Neuronal stem cell (in vitro differentiated cells): ENCODE measurements around the gene HSFX3.
"Not testable (repeated sequence)": the region's sequence is repeated elsewhere in the genome, so short reads cannot be mapped to it uniquely, and the experiment has no call there.

Source experiments
- DNase-seq: peaks from one replicate; pipeline ENCODE4 v3.0.0-alpha.2; 2013; ENCODE audit warnings: low spot score
- H2AFZ ChIP-seq: one replicate; pipeline ENCODE4 v1.6.1; 2013; ENCODE audit warnings: mild to moderate bottlenecking, low read length, inconsistent platforms
- H2AK5ac ChIP-seq: 2 replicates; pipeline ENCODE4 v1.6.1; 2013; ENCODE audit warnings: low read depth, mild to moderate bottlenecking, inconsistent platforms, low read length, moderate library complexity, mixed read lengths
- H2BK120ac ChIP-seq: 2 replicates; pipeline ENCODE4 v1.6.1; 2013; ENCODE audit warnings: low read depth, mild to moderate bottlenecking, inconsistent platforms, low read length, moderate library complexity, mixed read lengths
- H2BK12ac ChIP-seq: one replicate; pipeline ENCODE4 v1.6.1; 2013; ENCODE audit warnings: low read length, inconsistent platforms
- H2BK15ac ChIP-seq: 2 replicates; pipeline ENCODE4 v1.6.1; 2013; ENCODE audit warnings: mild to moderate bottlenecking, low read length, inconsistent platforms, mixed read lengths
- H2BK5ac ChIP-seq: one replicate; pipeline ENCODE4 v1.6.1; 2013; ENCODE audit warnings: inconsistent platforms, mild to moderate bottlenecking, low read length, moderate library complexity
- H3K14ac ChIP-seq: one replicate; pipeline ENCODE4 v1.6.1; 2013; ENCODE audit warnings: low read length, inconsistent platforms
- H3K18ac ChIP-seq: 2 replicates; pipeline ENCODE4 v1.6.1; 2013; ENCODE audit warnings: low read length, inconsistent platforms
- H3K23ac ChIP-seq: 2 replicates; pipeline ENCODE4 v1.6.1; 2013; ENCODE audit warnings: low read depth, mild to moderate bottlenecking, mixed read lengths, low read length, inconsistent platforms; ENCODE audit not compliant: poor library complexity
- H3K27ac ChIP-seq: replicated peaks from 3 replicates; pipeline ENCODE4 v1.5.1; 2013; ENCODE audit warnings: low read length, inconsistent platforms
- H3K27me3 ChIP-seq, 3 experiments: 2 replicates each; pipeline ENCODE4 v1.6.1; 2013; ENCODE audit warnings: low read length in 3 of 3, mild to moderate bottlenecking in 2 of 3, inconsistent platforms in 1 of 3, low read depth in 1 of 3, mixed read lengths in 1 of 3, moderate library complexity in 1 of 3; ENCODE audit not compliant: control insufficient read depth in 3 of 3, insufficient read depth in 3 of 3
- H3K36me3 ChIP-seq, 2 donors: replicated peaks in 1 of 2; 2 replicates each; pipeline ENCODE4 v1.6.1; 2013; ENCODE audit warnings: low read length in 2 of 2; ENCODE audit not compliant: control insufficient read depth in 2 of 2, insufficient read depth in 2 of 2
- H3K4ac ChIP-seq: 2 replicates; pipeline ENCODE4 v1.6.1; 2013; ENCODE audit warnings: inconsistent platforms, mild to moderate bottlenecking, low read length, moderate library complexity
- H3K4me1 ChIP-seq, 2 donors: 1 replicate in 1 of 2; 2 replicates in 1 of 2; pipeline ENCODE4 v1.6.1; 2013; ENCODE audit warnings: low read length in 2 of 2, low read depth in 1 of 2; ENCODE audit not compliant: control insufficient read depth in 2 of 2, insufficient read depth in 1 of 2
- H3K4me2 ChIP-seq: one replicate; pipeline ENCODE4 v1.6.1; 2013; ENCODE audit warnings: mild to moderate bottlenecking, low read length, inconsistent platforms; ENCODE audit not compliant: insufficient read depth, poor library complexity, severe bottlenecking
- H3K4me3 ChIP-seq, 2 donors: 2 replicates each; pipeline ENCODE4 v1.5.1; 2013; ENCODE audit warnings: low read length in 2 of 2, mild to moderate bottlenecking in 2 of 2, inconsistent platforms in 1 of 2, moderate library complexity in 1 of 2
- H3K79me1 ChIP-seq: one replicate; pipeline ENCODE4 v1.6.1; 2013; ENCODE audit warnings: low read depth, mild to moderate bottlenecking, inconsistent platforms, low read length, moderate library complexity
- H3K9ac ChIP-seq: one replicate; pipeline ENCODE4 v1.6.1; 2013; ENCODE audit warnings: mild to moderate bottlenecking, low read depth, low read length, inconsistent platforms; ENCODE audit not compliant: poor library complexity
- H3K9me3 ChIP-seq, 2 donors: replicated peaks in 1 of 2; 2 replicates each; pipeline versions ENCODE3 to v1.6.1; 2013; ENCODE audit warnings: low read length in 2 of 2, mild to moderate bottlenecking in 2 of 2, inconsistent platforms in 1 of 2, low read depth in 1 of 2, mixed read lengths in 1 of 2, moderate library complexity in 1 of 2; ENCODE audit not compliant: control insufficient read depth in 2 of 2, insufficient read depth in 1 of 2
- H4K8ac ChIP-seq: one replicate; pipeline ENCODE4 v1.6.1; 2013; ENCODE audit warnings: low read depth, mild to moderate bottlenecking, inconsistent platforms, low read length, moderate library complexity
- H4K91ac ChIP-seq: one replicate; pipeline ENCODE4 v1.6.1; 2013; ENCODE audit warnings: low read length, low read depth, mild to moderate bottlenecking, inconsistent platforms; ENCODE audit not compliant: poor library complexity
- WGBS, 2 donors: extraction: QIAGEN DNeasy Blood & Tissue Kit; methylation state at CpG; one replicate each; pipeline ENCODE4 v1.1.7; 2013; ENCODE audit warnings: missing lambda C conversion rate in 2 of 2, mixed read lengths in 1 of 2; ENCODE audit not compliant: insufficient read length in 2 of 2, insufficient replicate concordance in 1 of 2; ENCODE audit errors: extremely low coverage in 2 of 2; 5-methylcytosine and 5-hydroxymethylcytosine counted together

The HSFX3 gene

DNA sequence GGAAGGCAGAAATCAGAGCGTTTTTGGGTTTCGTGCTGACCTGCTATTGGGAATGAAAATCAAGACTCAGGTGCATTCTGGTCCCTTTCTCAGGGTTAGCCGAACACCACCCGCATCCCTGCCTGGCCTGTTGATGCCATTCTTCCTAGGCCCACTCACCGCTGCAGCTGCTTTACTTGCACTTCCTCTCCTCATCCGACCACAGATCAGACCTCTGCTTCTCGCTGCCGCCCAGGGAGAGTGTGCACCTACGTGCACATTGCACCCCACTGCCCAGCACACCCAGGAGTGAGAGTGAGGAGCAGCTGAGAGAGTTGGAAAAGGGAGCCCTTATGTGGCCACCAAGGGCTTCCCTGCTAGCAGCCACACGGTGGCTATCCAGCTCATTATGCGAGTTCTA, 12.2 kb downstream of the HSFX3 start:
- H3K4me1 ChIP-seq, DNase-seq: not testable (repeated sequence)

DNA sequence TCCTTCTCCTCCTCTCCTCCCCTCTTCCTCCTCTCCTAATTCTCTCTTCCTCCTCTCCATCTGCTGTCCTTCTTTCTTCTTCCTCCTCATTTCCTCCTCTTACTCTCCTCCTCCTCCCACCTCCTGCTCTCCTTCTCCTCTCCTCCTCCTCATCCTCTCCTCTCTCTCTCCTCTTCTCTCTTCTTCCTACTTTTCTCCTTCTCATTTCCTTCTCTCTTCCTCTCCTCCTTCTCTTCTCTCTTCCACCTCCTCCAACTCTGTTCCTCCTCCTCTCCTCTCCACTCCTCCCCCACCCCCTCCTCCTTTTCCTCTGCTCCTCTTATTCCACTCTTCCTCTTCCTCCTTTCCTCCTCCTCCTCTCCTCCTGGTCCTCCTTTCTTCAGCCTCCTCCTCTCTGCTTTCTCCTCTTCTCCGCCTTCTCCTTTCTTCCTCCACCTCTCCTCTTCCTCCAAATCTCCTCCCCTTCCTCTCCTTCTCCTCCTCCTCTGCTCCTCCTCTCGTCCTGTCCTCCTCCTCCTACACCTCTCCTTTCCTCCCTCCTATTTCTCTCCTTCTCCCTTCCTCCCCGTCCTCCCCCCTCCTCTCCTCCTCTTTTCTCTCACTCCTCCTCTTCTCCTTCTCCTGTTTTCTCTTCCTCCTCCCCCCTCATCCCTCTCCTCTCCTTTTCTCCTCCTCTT, 14.7 kb downstream of the HSFX3 start:
- H3K9me3 ChIP-seq, H2BK120ac ChIP-seq, H3K79me1 ChIP-seq, H3K4me1 ChIP-seq, H3K27ac ChIP-seq, H3K18ac ChIP-seq, H3K4ac ChIP-seq, H3K4me2 ChIP-seq, H3K27me3 ChIP-seq, H2AFZ ChIP-seq, H3K9ac ChIP-seq, H3K36me3 ChIP-seq, H2AK5ac ChIP-seq, DNase-seq, H3K14ac ChIP-seq, H4K8ac ChIP-seq, H4K91ac ChIP-seq, H3K4me3 ChIP-seq, H2BK15ac ChIP-seq, H2BK5ac ChIP-seq, H3K23ac ChIP-seq, H2BK12ac ChIP-seq: not testable (repeated sequence)
- no CpG with 5 or more reads among the region's 3 CpGs for WGBS, 2 donors

More for the DNA sequence above, 12.2 kb downstream of the HSFX3 start:
- not testable (repeated sequence) for H3K27me3 ChIP-seq, H3K14ac ChIP-seq, H3K4me3 ChIP-seq, H4K91ac ChIP-seq, H3K9ac ChIP-seq, H3K9me3 ChIP-seq, H3K36me3 ChIP-seq, H2AFZ ChIP-seq, H2BK5ac ChIP-seq, H3K23ac ChIP-seq, H2AK5ac ChIP-seq, H2BK120ac ChIP-seq, H2BK15ac ChIP-seq, H3K4ac ChIP-seq, H3K4me2 ChIP-seq, H4K8ac ChIP-seq, H3K18ac ChIP-seq, H2BK12ac ChIP-seq, H3K79me1 ChIP-seq, H3K27ac ChIP-seq
- WGBS, 2 donors: no CpG with 5 or more reads among the region's 11 CpGs

DNA sequence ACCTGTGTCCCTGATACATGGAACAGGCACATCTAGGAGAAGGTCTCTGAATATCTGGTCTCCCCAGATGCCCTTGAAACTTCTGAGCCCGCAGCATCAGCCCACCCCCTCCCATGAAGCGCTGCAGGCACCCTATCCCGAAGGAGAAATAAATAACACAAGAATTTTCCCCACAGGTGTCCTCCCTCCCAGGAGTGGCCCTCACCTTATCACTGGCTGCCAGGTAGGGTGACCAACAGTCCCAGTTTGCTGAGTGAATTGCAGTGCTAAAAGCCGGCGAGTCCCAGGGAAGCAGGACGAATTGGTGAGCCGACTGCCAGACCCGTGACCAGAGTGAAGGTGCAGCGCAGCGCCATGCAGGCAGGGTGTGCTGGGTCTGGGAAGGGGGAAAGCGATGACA, 15.7 kb downstream of the HSFX3 start:
- not testable (repeated sequence) for H2BK12ac ChIP-seq, H3K79me1 ChIP-seq, DNase-seq, H3K27ac ChIP-seq, H4K91ac ChIP-seq, H2BK120ac ChIP-seq, H3K9me3 ChIP-seq, H3K4me3 ChIP-seq, H2AK5ac ChIP-seq, H3K23ac ChIP-seq, H3K9ac ChIP-seq, H3K36me3 ChIP-seq, H2AFZ ChIP-seq, H3K18ac ChIP-seq, H3K4ac ChIP-seq, H2BK15ac ChIP-seq, H3K14ac ChIP-seq, H3K4me1 ChIP-seq, H4K8ac ChIP-seq, H3K27me3 ChIP-seq, H3K4me2 ChIP-seq, H2BK5ac ChIP-seq
- no CpG with 5 or more reads among the region's 11 CpGs for WGBS, 2 donors

DNA sequence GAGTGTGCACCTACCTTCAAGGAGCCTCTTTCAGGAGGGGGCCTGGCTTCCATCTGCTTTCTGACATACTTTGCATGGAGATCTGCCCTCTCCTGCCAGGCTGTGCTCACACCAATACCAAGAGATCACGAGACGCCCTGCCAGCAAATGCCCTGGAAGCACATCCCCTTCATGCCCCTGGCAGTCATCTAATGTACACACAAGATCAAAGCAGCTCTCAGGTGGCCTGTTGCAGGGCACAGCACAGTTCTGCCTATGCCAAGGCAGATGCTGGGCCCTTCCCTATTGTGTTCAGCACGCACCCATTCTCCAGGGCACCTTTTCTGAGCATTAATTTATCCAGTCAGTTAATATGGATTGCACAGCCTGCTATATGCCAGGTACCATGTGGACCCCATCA, 16.9 kb downstream of the HSFX3 start:
- no CpG with 5 or more reads among the region's 3 CpGs for WGBS, 2 donors
- not testable (repeated sequence) for H2BK5ac ChIP-seq, H4K91ac ChIP-seq, H2BK12ac ChIP-seq, H3K4me2 ChIP-seq, H2BK120ac ChIP-seq, H4K8ac ChIP-seq, H3K27ac ChIP-seq, H3K9ac ChIP-seq, H3K27me3 ChIP-seq, H3K4ac ChIP-seq, H3K4me3 ChIP-seq, H3K18ac ChIP-seq, H3K9me3 ChIP-seq, H2BK15ac ChIP-seq, H3K79me1 ChIP-seq, H3K4me1 ChIP-seq, H3K23ac ChIP-seq, H3K36me3 ChIP-seq, DNase-seq, H2AFZ ChIP-seq, H2AK5ac ChIP-seq, H3K14ac ChIP-seq
